Naive B cell (primary cell): Measurements from ENCODE around the gene PIK3R1. TPM values are rescaled to one million over a fixed set of nuclear protein-coding genes. Genes with fewer than 3 reads are reported as not detected.
"Not testable (repeated sequence)": the region's sequence is repeated elsewhere in the genome, so short reads cannot be mapped to it uniquely, and the experiment has no call there.

Experiments used
- ATAC-seq, 2 donors: fragments of 150-1000 bp; cut with Tn5 transposase; 2 replicates each; pipeline ENCODE4 v1.10.0; 2021; ENCODE audit warnings: low read depth in 2 of 2, mild to moderate bottlenecking in 2 of 2, moderate library complexity in 2 of 2
- DNase-seq: peaks from one replicate; pipeline ENCODE4 v3.0.0; 2022
- H3K27ac Mint-ChIP-seq, 6 donors: one replicate each; pipeline ENCODE4 v1.8.0; 2020 to 2022; ENCODE audit warnings: mild to moderate bottlenecking in 6 of 6, mixed read lengths in 6 of 6, moderate library complexity in 5 of 6, inconsistent platforms in 2 of 6
- H3K27me3 Mint-ChIP-seq, 3 donors: one replicate each; pipeline ENCODE4 v1.8.0; 2021 to 2022; ENCODE audit warnings: mixed read lengths in 3 of 3, mild to moderate bottlenecking in 1 of 3
- H3K36me3 Mint-ChIP-seq, 2 donors: one replicate each; pipeline ENCODE4 v1.8.0; 2020 to 2022; ENCODE audit warnings: mixed read lengths in 2 of 2, inconsistent platforms in 1 of 2, mild to moderate bottlenecking in 1 of 2
- H3K4me1 Mint-ChIP-seq, 3 donors: one replicate each; pipeline ENCODE4 v1.8.0; 2020 to 2022; ENCODE audit warnings: mixed read lengths in 3 of 3, inconsistent platforms in 1 of 3, mild to moderate bottlenecking in 1 of 3, moderate library complexity in 1 of 3
- H3K4me3 Mint-ChIP-seq, 8 donors: one replicate each; pipeline ENCODE4 v1.8.0; 2020 to 2022; ENCODE audit warnings: mild to moderate bottlenecking in 8 of 8, mixed read lengths in 8 of 8, moderate library complexity in 8 of 8, inconsistent platforms in 2 of 8
- H3K9me3 Mint-ChIP-seq, 7 donors: one replicate each; pipeline ENCODE4 v1.8.0; 2020 to 2022; ENCODE audit warnings: mixed read lengths in 7 of 7, mild to moderate bottlenecking in 5 of 7, inconsistent platforms in 2 of 7, moderate library complexity in 1 of 7
- polyA plus RNA-seq, 6 donors: library from polyadenylated mRNA; unstranded; fragments of 300-500 nt; fragmentation: Illumina TruSeq; gene quantifications; one replicate each; pipeline ENCODE4 v1.2.3, GENCODE V29; 2021; ENCODE audit warnings: low read depth in 6 of 6

The PIK3R1 gene
- polyA plus RNA-seq, 6 donors from 2014 or later, result 31.2 to 49.2 (median 39.3) TPM

DNA sequence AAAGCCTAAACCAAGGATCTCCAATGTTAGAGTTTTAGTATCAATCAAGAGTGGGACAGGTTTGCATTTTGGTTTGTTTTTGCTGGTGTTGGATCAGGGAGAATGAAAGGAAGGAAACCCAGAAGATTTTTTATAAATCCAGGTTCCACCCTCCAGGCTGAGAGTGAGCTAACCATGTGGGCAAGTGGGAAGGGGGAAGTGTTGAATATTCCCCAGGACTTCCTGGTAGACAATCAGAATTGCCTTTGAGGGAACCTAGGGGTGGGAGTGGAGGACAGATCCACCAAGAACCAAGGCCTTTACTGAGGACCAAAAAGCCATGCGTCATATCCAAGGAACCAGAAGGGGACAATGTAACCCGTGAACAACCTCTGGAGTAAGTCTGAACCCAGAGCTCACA is 33.5 kb upstream of the PIK3R1 start:
- Mint-ChIP-seq H3K4me3 (no peak overlapping the region), H3K9me3 (no peaks in the 10 kb centered on the region), H3K36me3 (no peaks in the 10 kb centered on the region), H3K4me1 (peaks cover 0 to 4% (median 4%) of the 10 kb centered on the region in 3 donors), H3K27me3 (no peaks in the 10 kb centered on the region), H3K27ac (no peak overlapping the region)
- no peak for DNase-seq
- no peak for ATAC-seq

DNA sequence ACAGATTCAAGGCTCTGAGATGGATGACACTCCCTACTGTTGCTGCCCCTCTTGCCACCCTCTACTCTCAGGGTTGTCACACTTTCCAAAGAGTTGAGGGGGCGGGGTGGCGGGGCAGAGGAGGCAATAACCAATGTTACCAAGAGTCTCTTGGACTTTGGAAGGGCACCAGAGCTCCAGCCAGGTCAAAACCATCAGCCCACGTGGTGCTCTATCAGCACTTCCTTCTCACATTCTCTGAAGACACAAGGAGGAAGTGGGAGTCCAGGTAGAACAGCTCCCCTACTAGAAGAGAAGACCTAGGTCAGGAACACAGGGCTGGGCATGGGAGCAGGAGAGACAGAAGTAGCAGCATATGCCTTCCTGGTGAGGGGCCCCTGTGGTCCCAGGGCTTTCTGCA is 33.0 kb upstream of the PIK3R1 start:
- Mint-ChIP-seq H3K9me3 (no peaks in the 10 kb centered on the region), H3K27ac (no peak overlapping the region), H3K27me3 (no peaks in the 10 kb centered on the region), H3K4me3 (no peak overlapping the region), H3K4me1 (peaks cover 0 to 4% (median 4%) of the 10 kb centered on the region in 3 donors), H3K36me3 (no peaks in the 10 kb centered on the region)
- DNase-seq (no peak), ATAC-seq (peak in 1 of 2 donors; percentile 28)

DNA sequence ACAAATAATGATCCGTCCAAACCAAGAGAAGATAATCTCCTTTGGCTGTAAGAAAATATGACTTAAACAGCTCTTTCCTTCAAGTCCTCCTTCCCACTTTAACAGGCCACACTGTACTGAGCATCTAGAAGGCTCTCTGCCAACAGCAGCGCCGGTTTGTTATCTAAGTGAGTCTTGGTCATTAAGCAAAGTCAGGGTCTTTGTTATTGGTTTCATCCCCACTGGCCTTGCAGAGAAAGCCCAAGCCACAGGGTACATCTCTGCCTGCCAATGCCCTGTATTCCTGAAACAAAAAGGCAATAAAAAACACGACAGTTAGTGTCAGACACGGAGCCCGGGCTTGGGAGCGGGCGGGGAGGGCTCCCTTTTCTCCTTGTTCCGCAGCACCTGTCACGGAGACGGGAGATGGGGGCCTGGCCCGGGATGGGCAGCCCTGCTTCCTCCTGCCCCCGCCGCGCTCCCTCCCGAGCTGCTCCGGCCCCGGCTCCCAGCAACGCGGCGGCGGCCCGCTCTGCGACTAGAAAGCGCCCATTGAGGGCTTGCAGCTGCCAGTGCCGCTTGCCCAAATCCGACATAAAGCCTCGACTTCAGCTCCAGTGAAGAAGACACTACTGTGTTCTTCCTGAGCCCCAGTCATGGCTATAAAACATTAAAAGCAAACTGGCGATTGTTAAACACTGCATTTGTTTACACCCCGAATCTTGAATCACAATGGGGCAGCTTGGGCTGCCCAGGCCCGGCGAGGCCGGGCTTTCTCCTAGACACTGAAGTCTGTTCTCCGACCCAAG is 28.1 kb upstream of the PIK3R1 start:
- ATAC-seq (no peak), DNase-seq (no peak)
- H3K9me3 Mint-ChIP-seq, result no peaks in the 10 kb centered on the region
- no peaks in the 10 kb centered on the region for H3K27me3 Mint-ChIP-seq
- H3K4me1 Mint-ChIP-seq, result peaks cover 0 to 4% (median 2%) of the 10 kb centered on the region in 3 donors
- no peak overlapping the region for H3K27ac Mint-ChIP-seq
- no peak overlapping the region for H3K4me3 Mint-ChIP-seq
- no peaks in the 10 kb centered on the region for H3K36me3 Mint-ChIP-seq

DNA sequence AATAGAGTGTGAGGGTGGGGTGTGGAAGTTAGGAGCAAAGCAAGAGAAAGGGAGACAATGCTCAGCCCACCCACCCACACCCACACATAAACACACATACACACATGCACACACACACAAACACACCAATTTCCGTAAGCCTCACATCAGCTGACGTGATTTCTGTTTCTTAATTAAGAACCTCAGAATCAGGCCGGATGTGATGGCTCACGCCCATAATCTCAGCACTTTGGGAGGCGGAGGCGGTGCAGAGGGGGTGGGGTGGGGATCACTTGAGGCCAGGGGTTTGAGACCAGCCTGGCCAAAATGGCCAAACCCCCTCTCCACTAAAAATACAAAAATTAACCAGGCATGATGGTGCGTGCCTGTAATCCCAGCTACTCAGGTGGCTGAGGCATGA is 26.4 kb upstream of the PIK3R1 start:
- Mint-ChIP-seq H3K4me1 (peaks cover 8 to 12% (median 10%) of the 10 kb centered on the region in 3 donors), H3K9me3 (no peaks in the 10 kb centered on the region), H3K4me3 (no peak overlapping the region), H3K27me3 (no peaks in the 10 kb centered on the region), H3K27ac (peak overlapping the region in 1 of 6 donors; percentile 44), H3K36me3 (no peaks in the 10 kb centered on the region)
- no peak for ATAC-seq
- no peak for DNase-seq

DNA sequence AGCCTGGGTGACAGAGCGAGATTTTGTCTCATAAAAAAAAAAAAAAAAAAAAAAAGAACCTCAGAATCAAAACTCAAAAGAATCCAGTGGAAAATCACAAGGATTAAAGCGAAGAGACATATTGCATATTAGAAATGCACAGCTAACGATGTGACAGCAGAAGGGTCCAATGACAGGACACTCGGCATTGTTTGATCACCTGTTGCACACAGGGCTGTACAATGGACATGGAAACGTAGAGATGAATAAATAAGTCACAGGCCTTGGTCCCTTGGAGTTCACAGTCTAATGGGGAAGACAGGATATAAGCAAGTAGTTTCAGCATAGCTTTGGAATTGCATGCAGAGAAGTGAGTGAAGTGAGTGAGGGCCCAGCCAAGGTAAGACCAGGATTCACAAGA is 25.9 kb upstream of the PIK3R1 start:
- peak overlapping the region in 1 of 6 donors; percentile 44 for H3K27ac Mint-ChIP-seq
- peaks cover 11 to 17% (median 14%) of the 10 kb centered on the region in 3 donors for H3K4me1 Mint-ChIP-seq
- H3K36me3 Mint-ChIP-seq, result no peaks in the 10 kb centered on the region
- ATAC-seq (no peak), DNase-seq (no peak)
- H3K9me3 Mint-ChIP-seq, result no peaks in the 10 kb centered on the region
- H3K4me3 Mint-ChIP-seq, result no peak overlapping the region
- no peaks in the 10 kb centered on the region for H3K27me3 Mint-ChIP-seq

DNA sequence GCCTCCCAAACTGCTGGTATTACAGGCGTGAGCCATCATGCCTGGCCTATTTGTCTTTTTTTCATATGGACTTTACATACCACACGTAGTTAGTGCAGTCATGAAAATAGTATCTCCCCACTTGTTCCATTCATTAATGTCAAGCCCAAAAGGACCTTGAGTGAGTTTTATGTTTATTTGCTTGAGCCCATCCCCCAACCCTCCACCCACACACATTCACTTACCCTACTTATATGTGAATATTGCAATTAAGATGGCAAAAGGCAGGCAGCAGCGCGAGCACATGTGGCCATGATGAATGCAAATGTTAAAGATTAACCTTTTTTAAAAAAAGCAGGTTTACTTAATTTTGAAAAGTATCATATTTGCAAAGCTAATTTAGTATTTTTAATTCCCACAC is 24.9 kb upstream of the PIK3R1 start:
- Mint-ChIP-seq H3K27ac (peak overlapping the region in 1 of 6 donors; percentile 78), H3K4me3 (no peak overlapping the region), H3K9me3 (no peaks in the 10 kb centered on the region), H3K36me3 (no peaks in the 10 kb centered on the region), H3K4me1 (peaks cover 11 to 17% (median 14%) of the 10 kb centered on the region in 3 donors), H3K27me3 (no peaks in the 10 kb centered on the region)
- DNase-seq, result no peak
- ATAC-seq, result no peak

DNA sequence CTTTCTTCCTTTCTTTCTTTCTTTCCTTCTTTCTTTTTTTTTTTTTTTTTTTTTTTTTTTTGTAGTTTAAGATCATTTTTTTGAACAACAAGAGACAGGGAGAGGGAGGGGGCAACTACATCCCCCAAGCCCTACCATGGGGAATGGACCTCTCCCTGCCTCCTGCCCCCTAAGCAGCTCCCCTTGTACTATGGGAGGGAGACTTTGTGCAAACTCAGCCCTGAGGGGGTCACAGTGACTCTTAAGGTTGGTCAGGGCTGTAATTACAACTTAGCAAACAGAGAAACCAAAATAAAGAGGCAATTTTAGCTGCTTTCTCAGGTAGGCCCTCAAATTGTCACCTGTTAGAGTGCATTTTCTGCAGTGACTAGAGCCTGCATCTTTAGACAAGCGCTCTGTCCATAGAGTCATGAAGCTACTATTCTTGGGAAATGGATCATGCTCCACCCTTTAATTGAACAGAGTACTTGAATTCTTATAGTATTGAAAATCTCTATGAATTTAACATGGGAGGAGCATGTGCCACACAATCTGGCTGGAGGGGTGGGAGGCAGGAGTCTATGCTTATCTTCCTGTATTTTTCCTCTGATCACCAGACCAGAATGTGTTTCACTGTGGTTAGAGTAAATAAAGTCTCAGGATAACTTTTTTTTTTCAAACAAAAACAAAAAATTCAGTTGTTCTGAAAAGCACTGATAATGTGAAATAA is 24.3 kb upstream of the PIK3R1 start:
- DNase-seq (no peak), ATAC-seq (no peak)
- no peaks in the 10 kb centered on the region for H3K36me3 Mint-ChIP-seq
- no peak overlapping the region for H3K4me3 Mint-ChIP-seq
- H3K9me3 Mint-ChIP-seq, result no peaks in the 10 kb centered on the region
- H3K27me3 Mint-ChIP-seq, result no peaks in the 10 kb centered on the region
- H3K27ac Mint-ChIP-seq, result peak overlapping the region in 1 of 6 donors; percentile 44
- H3K4me1 Mint-ChIP-seq, result peaks cover 11 to 19% (median 17%) of the 10 kb centered on the region in 3 donors

DNA sequence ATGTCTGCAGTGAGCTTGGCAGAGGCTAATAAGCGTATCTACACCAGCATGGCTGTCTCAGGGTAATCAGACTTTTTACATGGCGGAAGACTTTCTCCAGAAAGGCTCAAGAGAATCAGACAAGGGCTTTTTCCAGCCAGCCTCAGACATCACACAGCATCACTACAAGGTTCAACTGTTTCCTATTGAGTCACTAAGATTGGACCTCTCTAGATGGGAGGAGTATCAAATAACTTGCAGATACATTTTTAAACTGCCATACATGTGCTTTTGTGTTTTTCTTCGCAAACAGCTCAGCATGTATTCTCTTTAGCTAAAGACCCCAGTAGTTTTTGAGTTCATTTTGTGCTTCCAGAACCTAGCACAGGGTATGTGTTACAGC is 22.9 kb upstream of the PIK3R1 start:
- Mint-ChIP-seq H3K4me1 (peaks cover 18 to 33% (median 25%) of the 10 kb centered on the region in 3 donors), H3K27ac (no peak overlapping the region), H3K27me3 (no peaks in the 10 kb centered on the region), H3K4me3 (no peak overlapping the region), H3K9me3 (no peaks in the 10 kb centered on the region), H3K36me3 (no peaks in the 10 kb centered on the region)
- DNase-seq (no peak), ATAC-seq (no peak)

DNA sequence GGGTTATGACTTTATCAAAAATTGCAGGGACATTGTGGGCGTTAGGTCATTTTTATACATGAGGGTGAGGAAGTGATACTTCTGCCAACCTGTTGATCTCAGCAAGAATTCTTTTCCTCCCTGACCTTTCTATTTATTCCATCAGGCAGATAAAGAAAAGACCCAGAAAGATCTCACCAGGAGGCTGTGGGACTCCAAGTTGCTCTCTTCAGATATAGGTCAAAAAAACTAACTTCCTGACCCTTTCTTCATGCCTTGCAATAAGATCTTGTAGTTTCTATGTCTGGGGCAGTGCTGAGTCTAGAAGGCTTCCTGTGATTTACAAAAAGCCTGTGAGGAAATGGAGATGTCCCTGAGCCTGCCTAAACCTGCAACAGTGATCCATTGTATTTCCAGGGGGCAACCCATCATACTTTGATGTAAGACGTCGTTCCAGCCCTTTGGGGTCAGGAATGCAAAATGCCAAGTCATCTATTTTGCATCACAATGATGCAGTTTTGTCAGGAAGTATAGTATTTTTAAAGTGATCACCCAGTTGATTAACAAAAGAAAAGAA is 22.0 kb upstream of the PIK3R1 start:
- Mint-ChIP-seq H3K4me1 (peaks cover 18 to 35% (median 25%) of the 10 kb centered on the region in 3 donors), H3K9me3 (no peaks in the 10 kb centered on the region), H3K36me3 (no peaks in the 10 kb centered on the region), H3K4me3 (no peak overlapping the region), H3K27me3 (no peaks in the 10 kb centered on the region), H3K27ac (peak overlapping the region; percentile 4 to 75 (median 20))
- ATAC-seq, result no peak
- DNase-seq, result no peak

DNA sequence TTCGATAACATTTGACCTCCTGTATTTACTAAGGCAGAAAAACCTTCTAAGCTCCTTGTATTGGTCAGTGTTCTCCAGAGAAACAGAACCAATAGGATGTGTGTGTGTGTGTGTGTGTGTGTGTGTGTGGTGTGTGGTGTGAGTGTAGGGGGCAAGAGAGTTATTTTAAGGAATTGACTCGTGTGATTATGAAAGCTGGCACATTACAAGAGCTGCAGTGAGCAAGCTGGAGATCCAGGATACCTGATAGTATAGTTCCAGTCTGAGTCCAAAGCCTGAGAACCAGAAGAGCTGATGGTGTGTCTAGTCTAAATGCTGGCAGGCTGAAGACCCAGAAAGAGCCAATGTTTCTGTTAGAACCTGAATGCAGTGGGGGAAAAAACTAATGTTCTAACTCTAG is 21.2 kb upstream of the PIK3R1 start:
- no peaks in the 10 kb centered on the region for H3K27me3 Mint-ChIP-seq
- peaks cover 18 to 35% (median 25%) of the 10 kb centered on the region in 3 donors for H3K4me1 Mint-ChIP-seq
- H3K9me3 Mint-ChIP-seq, result no peaks in the 10 kb centered on the region
- ATAC-seq (no peak), DNase-seq (no peak)
- H3K4me3 Mint-ChIP-seq, result no peak overlapping the region
- peak overlapping the region in 3 of 6 donors; percentile 2 to 36 (median 30) for H3K27ac Mint-ChIP-seq
- no peaks in the 10 kb centered on the region for H3K36me3 Mint-ChIP-seq

DNA sequence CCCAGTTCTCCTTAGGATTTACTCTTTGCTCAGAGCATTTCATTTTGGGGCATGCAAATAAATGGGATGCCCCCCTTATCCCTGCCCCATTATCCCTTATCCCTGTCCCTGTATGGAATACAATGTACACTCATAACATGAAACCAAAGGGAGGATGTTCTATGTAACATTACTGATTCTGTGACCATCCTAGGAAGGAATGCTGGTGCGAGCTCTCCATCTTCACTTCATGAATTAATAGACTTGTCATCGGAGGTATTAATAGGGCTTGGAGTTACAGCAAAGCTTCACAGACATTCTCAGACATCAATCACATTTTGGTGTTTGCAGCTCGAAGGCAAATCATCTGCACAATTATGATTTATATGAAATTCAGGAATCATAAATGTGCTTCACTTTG is 20.4 kb upstream of the PIK3R1 start:
- Mint-ChIP-seq H3K36me3 (no peaks in the 10 kb centered on the region), H3K4me1 (peaks cover 18 to 35% (median 25%) of the 10 kb centered on the region in 3 donors), H3K4me3 (no peak overlapping the region), H3K27me3 (no peaks in the 10 kb centered on the region), H3K27ac (peak overlapping the region in 3 of 6 donors; percentile 36 to 78 (median 71)), H3K9me3 (no peaks in the 10 kb centered on the region)
- ATAC-seq (no peak), DNase-seq (no peak)

DNA sequence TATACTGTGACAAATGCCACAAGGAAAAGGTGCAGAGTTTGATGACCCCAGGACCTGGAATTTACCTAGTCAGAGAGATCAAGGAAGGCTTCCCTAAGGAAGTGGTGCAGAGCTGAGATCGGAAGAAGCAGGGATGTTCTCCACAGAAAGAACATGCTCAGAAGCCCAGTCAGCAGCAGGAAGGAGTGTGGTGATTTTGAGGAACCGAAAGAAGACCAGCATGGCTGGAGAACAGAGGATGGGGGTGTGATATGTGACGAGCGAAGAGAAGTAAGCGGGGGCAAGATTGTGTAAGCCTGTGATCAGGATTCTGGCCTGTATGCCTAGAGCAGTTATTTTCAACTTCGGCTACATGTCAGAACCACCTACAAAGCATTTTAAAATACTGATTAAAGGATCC is 18.7 kb upstream of the PIK3R1 start:
- peak; percentile 100 for ATAC-seq
- no peak overlapping the region for H3K4me3 Mint-ChIP-seq
- H3K4me1 Mint-ChIP-seq, result peaks cover 18 to 35% (median 25%) of the 10 kb centered on the region in 3 donors
- H3K9me3 Mint-ChIP-seq, result no peaks in the 10 kb centered on the region
- no peaks in the 10 kb centered on the region for H3K36me3 Mint-ChIP-seq
- DNase-seq, result peak; percentile 82
- no peaks in the 10 kb centered on the region for H3K27me3 Mint-ChIP-seq
- H3K27ac Mint-ChIP-seq, result peak overlapping the region in 5 of 6 donors; percentile 1 to 94 (median 61)

DNA sequence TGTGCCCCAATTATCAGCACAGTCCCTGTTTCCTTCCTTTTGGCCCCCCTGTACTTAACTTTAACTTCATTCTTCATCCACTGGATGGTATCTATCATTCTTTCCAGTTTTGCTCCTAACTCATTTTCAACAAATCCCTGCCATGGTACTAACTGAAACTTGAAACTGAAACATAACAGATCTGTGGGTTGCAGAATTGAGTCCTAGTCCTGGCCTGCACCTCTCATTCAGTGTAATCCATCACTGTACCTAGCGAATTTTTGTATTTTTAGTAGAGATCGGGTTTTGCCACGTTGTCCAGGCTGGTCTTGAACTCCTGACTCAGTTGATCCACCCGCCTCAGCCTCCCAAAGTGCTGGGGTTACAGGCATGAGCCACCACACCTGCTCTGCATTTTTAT is 15.3 kb upstream of the PIK3R1 start:
- Mint-ChIP-seq H3K27me3 (no peaks in the 10 kb centered on the region), H3K9me3 (no peaks in the 10 kb centered on the region), H3K4me3 (no peak overlapping the region), H3K27ac (no peak overlapping the region), H3K4me1 (peaks cover 6 to 21% (median 8%) of the 10 kb centered on the region in 3 donors), H3K36me3 (no peaks in the 10 kb centered on the region)
- ATAC-seq (no peak), DNase-seq (no peak)

DNA sequence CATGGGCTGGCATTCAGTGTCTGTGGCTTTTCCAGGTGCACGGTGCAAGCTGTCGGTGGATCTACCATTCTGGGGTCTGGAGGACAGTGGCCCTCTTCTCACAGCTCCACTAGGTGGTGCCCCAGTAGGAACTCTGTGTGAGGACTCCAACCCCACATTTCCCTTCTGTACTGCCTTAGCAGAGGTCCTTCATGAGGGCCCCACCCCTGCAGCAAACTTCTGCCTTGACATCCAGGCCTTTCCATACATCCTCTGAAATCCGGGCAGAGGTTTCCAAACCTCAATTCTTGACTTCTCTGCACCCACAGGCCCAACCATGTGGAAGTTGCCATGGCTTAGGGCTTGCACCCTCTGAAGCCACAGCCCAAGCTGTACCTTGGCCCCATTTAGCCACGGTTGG is 4.9 kb upstream of the PIK3R1 start:
- H3K4me1 Mint-ChIP-seq, H3K27ac Mint-ChIP-seq, H3K4me3 Mint-ChIP-seq: not testable (repeated sequence)

More for the DNA sequence above, 4.9 kb upstream of the PIK3R1 start:
- H3K36me3 Mint-ChIP-seq, result peaks cover 6 to 10% of the 10 kb centered on the region in 2 donors
- peaks cover 0 to 20% (median 11%) of the 10 kb centered on the region in 7 donors for H3K9me3 Mint-ChIP-seq
- DNase-seq, ATAC-seq, H3K27me3 Mint-ChIP-seq: not testable (repeated sequence)
